KBM-7 (cell line): ENCODE data around the gene SOCS1.
A peak's percentile ranks its signal among the peaks of the same experiment; 100 is the strongest.
"Not testable (repeated sequence)": the region's sequence is repeated elsewhere in the genome, so short reads cannot be mapped to it uniquely, and the experiment has no call there.

ENCODE experiments used
- DNase-seq: peaks from one replicate; pipeline ENCODE4 v3.0.0-alpha.2; 2015
- in situ Hi-C: fragments of 300-500 bp; cut with MboI; formaldehyde crosslinking; loops from 2 replicates; pipeline ENCODE4 v1.14.3; 2020; ENCODE audit warnings: low sequenced_read_pairs, low pct_unique_long_range_greater_than_20kb, mixed read lengths

The SOCS1 gene

GRCh38 chr16:11289696-11290095 is 33.7 kb upstream of the SOCS1 start:
- in situ Hi-C loops, DNase-seq: not testable (repeated sequence)

- DNase-seq: no peak
- in situ Hi-C loops: no loop called here
Measured at GRCh38 chr16:11289202-11289601, 33.2 kb upstream of the SOCS1 start.

- in situ Hi-C loops: no loop called here
- no peak for DNase-seq
Measured at GRCh38 chr16:11285842-11286241, 29.8 kb upstream of the SOCS1 start.

GRCh38 chr16:11283820-11284248 is 27.8 kb upstream of the SOCS1 start:
- in situ Hi-C loops: no loop called here

GRCh38 chr16:11280616-11281522 is 24.9 kb upstream of the SOCS1 start, which contains the start of gene PRM1:
Gene PRM1, minus strand, starts transcription at chr16:11281330. Its CDS starts 92 bp downstream, at chr16:11281238.
- no peak for DNase-seq
- in situ Hi-C loops: no loop called here

More at GRCh38 chr16:11283820-11284248, 27.8 kb upstream of the SOCS1 start:
- peak; percentile 31 for DNase-seq

GRCh38 chr16:11278681-11279628 is 23.0 kb upstream of the SOCS1 start:
- in situ Hi-C loops: no loop called here
- peak; percentile 39 for DNase-seq

GRCh38 chr16:11277607-11278337 is 21.8 kb upstream of the SOCS1 start:
- in situ Hi-C loops: no loop called here
- no peak for DNase-seq

GRCh38 chr16:11276896-11277593 is 21.0 kb upstream of the SOCS1 start:
- in situ Hi-C loops: no loop called here
- no peak for DNase-seq

- no peak for DNase-seq
- in situ Hi-C loops: no loop called here
Measured at GRCh38 chr16:11276143-11276895, 20.3 kb upstream of the SOCS1 start, which contains the start of gene PRM2. Gene PRM2, minus strand, starts transcription at chr16:11276480. Its CDS starts 110 bp downstream, at chr16:11276370.

- in situ Hi-C loops: no loop called here
- no peak for DNase-seq
Measured at GRCh38 chr16:11274964-11275363, 19.0 kb upstream of the SOCS1 start.

- in situ Hi-C loops: no loop called here
Measured at GRCh38 chr16:11273721-11274324, 17.8 kb upstream of the SOCS1 start.

GRCh38 chr16:11272921-11273720 is 17.1 kb upstream of the SOCS1 start, which contains the start of gene PRM3:
Gene PRM3, minus strand, starts transcription at chr16:11273629. Its CDS starts 34 bp downstream, at chr16:11273595.
- in situ Hi-C loops: no loop called here

More at GRCh38 chr16:11273721-11274324, 17.8 kb upstream of the SOCS1 start:
- no peak for DNase-seq

GRCh38 chr16:11272484-11272883 is 16.5 kb upstream of the SOCS1 start:
- in situ Hi-C loops: no loop called here
- no peak for DNase-seq

More at GRCh38 chr16:11272921-11273720, 17.1 kb upstream of the SOCS1 start, which contains the start of gene PRM3:
- DNase-seq: no peak

GRCh38 chr16:11271610-11272009 is 15.6 kb upstream of the SOCS1 start:
- no peak for DNase-seq
- in situ Hi-C loops: no loop called here

GRCh38 chr16:11270602-11271162 is 14.7 kb upstream of the SOCS1 start:
- DNase-seq: no peak
- in situ Hi-C loops: no loop called here

GRCh38 chr16:11268921-11269375 is 12.9 kb upstream of the SOCS1 start, which contains the start of gene TNP2:
Gene TNP2, minus strand, starts transcription at chr16:11269325. Its CDS starts 63 bp downstream, at chr16:11269262.
- DNase-seq: no peak
- in situ Hi-C loops: no loop called here
